Kidney (tissue), 14 donors: ENCODE results near the gene CDYL2. TPM values are rescaled to one million over a fixed set of nuclear protein-coding genes. Genes with fewer than 3 reads are reported as not detected.

Experiments
- DNase-seq, 5 donors: peaks; one replicate each; pipeline ENCODE4 v3.0.0-alpha.2; 2013 to 2020
- FAIRE-seq: peaks from 2 replicates; lab custom pipeline; 2012; peaks lifted over from hg19 to GRCh38; lab: Jason Lieb, UNC
- H3K27ac ChIP-seq, 2 donors: one replicate each; pipeline ENCODE4 v1.7.0; 2013; ENCODE audit warnings: low read depth in 2 of 2, low read length in 2 of 2, inconsistent platforms in 1 of 2
- H3K27me3 ChIP-seq: one replicate; pipeline ENCODE4 v1.7.1; 2013; ENCODE audit warnings: low read length, inconsistent platforms; ENCODE audit not compliant: control insufficient read depth, insufficient read depth
- H3K36me3 ChIP-seq, 3 donors: one replicate each; pipeline versions ENCODE4 v1.7.0 to v1.7.1; 2013; ENCODE audit warnings: low read length in 3 of 3, control low read depth in 1 of 3, inconsistent platforms in 1 of 3; ENCODE audit not compliant: insufficient read depth in 3 of 3, control insufficient read depth in 2 of 3
- H3K4me1 ChIP-seq, 3 donors: one replicate each; pipeline versions ENCODE4 v1.7.0 to v1.7.1; 2013; ENCODE audit warnings: low read length in 3 of 3, inconsistent platforms in 1 of 3, low read depth in 1 of 3; ENCODE audit not compliant: control insufficient read depth in 2 of 3, insufficient read depth in 2 of 3
- H3K4me3 ChIP-seq, 3 donors: one replicate each; pipeline versions ENCODE4 v1.7.0 to v1.8.1; 2013; ENCODE audit warnings: low read length in 3 of 3, control low read depth in 1 of 3, inconsistent platforms in 1 of 3
- H3K9ac ChIP-seq, 3 donors: one replicate each; pipeline versions ENCODE4 v1.7.0 to v1.7.1; 2013; ENCODE audit warnings: low read length in 3 of 3, control low read depth in 1 of 3, inconsistent platforms in 1 of 3
- H3K9me3 ChIP-seq, 3 donors: one replicate each; pipeline versions ENCODE4 v1.7.0 to v1.7.1; 2013; ENCODE audit warnings: low read length in 3 of 3, control low read depth in 1 of 3, inconsistent platforms in 1 of 3; ENCODE audit not compliant: control insufficient read depth in 2 of 3, insufficient read depth in 1 of 3
- intact Hi-C: fragments of 100-400 bp; cut with DNase I; formaldehyde crosslinking; loops from one replicate; pipeline ENCODE4 v1.11.1; 2022
- polyA plus RNA-seq: library from polyadenylated mRNA; stranded (reverse); fragments of 350-450 nt; fragmentation: Illumina TruSeq; extraction: RNeasy Lipid Tissue Mini Kit (QIAGEN cat#74804); gene quantifications from one replicate; pipeline ENCODE4 v1.2.3, GENCODE V29; 2014; ENCODE audit warnings: low read depth, low replicate concordance; ENCODE audit not compliant: insufficient read depth
- total RNA-seq: library from RNA; stranded (reverse); fragmentation: NEBNext Ultra II Directional; extraction: Animal tissue kit (Norgen Biotek cat#: 25700); gene quantifications from one replicate; pipeline ENCODE4 v1.2.1, GENCODE V29; 2021
- TF ChIP-seq, protein P1 (sequence below): IDR thresholded peaks from 3 replicates; pipeline ENCODE4 v1.5.1; 2012; ENCODE audit warnings: mild to moderate bottlenecking, moderate library complexity, borderline replicate concordance; ENCODE audit not compliant: insufficient read depth; ENCODE audit errors: extremely low read depth
- donor health status: control.
- donor health status: control.
- donor health status: control.
- donor health status: control.
- donor health status: control.
- donor health status: DM: yes; HTN: yes; CAD: no.
- donor health status: Normal renal cell carcinoma (clear cell type).

CDYL2 gene
- total and polyA plus RNA-seq, 2 donors from 2014 or later: 2.6 to 27.3 TPM

DNA sequence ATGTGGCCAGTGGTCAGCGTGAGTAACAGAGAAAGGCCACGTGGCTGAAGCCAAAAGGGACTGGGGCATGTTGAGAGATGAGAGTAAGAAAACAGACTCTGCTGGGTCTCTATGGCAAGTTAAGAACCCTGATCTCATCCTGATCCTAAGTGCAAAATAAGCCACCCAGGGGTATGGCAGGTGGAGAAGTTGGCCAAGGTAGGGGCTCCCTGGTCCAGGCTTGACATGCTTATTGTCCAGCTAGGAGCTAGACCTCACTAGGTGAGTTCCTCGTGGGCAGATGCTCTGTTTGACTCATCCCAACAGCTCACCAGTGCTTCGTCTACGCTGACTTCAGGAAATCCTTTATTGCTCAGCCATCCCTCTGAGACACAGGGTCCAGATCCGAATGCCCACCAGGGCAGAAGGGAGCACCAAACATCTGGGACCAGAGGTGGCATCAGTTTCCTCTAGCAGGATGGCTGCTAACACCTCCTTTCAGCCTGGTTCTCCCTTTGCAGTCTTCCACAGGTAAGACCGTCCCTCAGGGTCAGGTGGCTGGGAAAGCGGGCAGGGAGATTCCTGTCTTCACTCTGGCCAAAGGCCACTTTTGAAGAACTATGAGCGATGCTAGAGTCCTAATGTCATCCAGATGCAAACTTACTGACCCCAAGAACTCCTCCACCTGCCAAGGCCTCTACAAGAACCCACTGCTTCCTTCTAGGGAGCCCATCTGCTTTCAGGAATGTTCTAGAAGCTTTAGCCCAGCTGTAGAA, 99.5 kb downstream of the CDYL2 start:
- TF ChIP-seq, protein P1, sequence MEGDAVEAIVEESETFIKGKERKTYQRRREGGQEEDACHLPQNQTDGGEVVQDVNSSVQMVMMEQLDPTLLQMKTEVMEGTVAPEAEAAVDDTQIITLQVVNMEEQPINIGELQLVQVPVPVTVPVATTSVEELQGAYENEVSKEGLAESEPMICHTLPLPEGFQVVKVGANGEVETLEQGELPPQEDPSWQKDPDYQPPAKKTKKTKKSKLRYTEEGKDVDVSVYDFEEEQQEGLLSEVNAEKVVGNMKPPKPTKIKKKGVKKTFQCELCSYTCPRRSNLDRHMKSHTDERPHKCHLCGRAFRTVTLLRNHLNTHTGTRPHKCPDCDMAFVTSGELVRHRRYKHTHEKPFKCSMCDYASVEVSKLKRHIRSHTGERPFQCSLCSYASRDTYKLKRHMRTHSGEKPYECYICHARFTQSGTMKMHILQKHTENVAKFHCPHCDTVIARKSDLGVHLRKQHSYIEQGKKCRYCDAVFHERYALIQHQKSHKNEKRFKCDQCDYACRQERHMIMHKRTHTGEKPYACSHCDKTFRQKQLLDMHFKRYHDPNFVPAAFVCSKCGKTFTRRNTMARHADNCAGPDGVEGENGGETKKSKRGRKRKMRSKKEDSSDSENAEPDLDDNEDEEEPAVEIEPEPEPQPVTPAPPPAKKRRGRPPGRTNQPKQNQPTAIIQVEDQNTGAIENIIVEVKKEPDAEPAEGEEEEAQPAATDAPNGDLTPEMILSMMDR: no peak
- Histone ChIP-seq H3K4me1 (no peaks in the 10 kb centered on the region), H3K27me3 (no peaks in the 10 kb centered on the region), H3K36me3 (no peaks in the 10 kb centered on the region), H3K27ac (no peak overlapping the region), H3K4me3 (no peak overlapping the region), H3K9ac (no peak overlapping the region), H3K9me3 (no peaks in the 10 kb centered on the region)
- intact Hi-C loops: no loop called here
- no peak for FAIRE-seq
- no peak for DNase-seq

DNA sequence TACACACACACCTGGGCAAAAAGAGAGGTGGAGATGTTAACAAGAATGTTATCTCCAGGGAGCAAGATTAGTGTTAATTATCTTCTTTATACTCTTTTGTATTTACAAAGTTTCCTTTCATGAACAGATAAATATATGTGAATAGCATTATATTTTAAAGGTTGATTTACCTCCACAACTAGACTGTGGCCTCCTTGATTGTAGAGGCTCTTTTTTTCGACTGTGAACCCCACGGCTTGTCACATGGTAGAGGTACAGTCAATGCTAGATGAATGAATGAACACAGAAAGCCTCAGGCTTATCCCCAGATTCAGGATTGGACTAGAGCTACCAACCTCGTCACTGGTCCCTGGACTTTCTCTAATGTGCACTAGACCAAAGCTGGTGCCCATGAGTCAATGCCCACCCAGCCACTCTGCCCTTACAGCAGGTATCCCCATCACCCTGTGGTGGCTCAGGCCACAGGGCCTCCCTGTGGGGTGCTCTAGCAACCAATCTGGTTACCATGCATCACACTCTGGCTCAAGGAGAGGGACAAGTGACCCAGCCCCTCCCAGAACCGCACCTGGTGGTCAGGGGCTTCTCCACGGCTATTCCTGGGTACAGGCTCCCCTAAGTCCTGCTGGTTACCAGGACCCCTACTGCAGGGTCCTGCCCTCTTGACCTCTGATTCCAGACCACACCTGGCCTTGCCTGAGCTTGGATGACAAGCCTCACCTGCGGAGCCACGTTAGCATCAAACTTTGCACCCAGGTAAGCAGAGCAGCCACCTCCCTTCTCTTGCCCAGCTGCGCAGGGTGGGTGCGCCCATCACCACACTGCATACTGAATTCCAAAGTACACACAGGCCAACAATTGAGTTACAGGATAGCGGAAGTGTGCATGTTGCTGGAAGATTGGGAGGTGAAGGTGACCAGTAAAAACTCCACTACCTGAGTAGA, 101.0 kb downstream of the CDYL2 start:
- Histone ChIP-seq H3K4me3 (no peak overlapping the region), H3K36me3 (no peaks in the 10 kb centered on the region), H3K27me3 (no peaks in the 10 kb centered on the region), H3K27ac (no peak overlapping the region), H3K9ac (no peak overlapping the region), H3K9me3 (peaks cover 0 to 2% (median 0%) of the 10 kb centered on the region in 3 donors), H3K4me1 (no peaks in the 10 kb centered on the region)
- no peak for DNase-seq
- TF ChIP-seq, protein P1: no peak
- intact Hi-C loops: no loop called here
- no peak for FAIRE-seq

DNA sequence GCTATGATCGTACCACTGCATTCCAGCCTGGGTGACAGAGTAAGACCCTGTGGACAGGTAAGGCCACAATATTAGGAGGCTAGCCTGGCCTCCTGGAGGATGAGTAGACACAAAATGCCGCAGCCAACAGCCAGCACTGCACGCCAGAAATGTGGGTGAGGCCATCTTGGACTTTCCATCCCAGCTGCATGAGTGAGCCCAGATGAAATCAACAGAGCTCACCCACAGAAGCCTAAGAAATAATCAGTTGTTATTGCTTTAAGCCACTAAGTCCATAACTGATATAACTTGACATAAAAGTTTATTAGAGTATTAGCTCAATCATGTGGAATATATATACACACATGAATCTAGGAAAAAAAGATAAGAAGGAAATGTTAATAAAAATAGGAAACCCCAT, 101.7 kb downstream of the CDYL2 start:
- Histone ChIP-seq H3K4me1 (no peaks in the 10 kb centered on the region), H3K36me3 (no peaks in the 10 kb centered on the region)

More for the DNA sequence above, 101.7 kb downstream of the CDYL2 start:
- Histone ChIP-seq H3K9me3 (peaks cover 0 to 7% (median 0%) of the 10 kb centered on the region in 3 donors), H3K9ac (no peak overlapping the region), H3K27ac (no peak overlapping the region), H3K27me3 (no peaks in the 10 kb centered on the region), H3K4me3 (no peak overlapping the region)
- TF ChIP-seq, protein P1: no peak
- no peak for DNase-seq
- intact Hi-C loops: no loop called here
- no peak for FAIRE-seq
